SK-N-SH (cell line): Measurements from ENCODE around the gene CNGA4. TPM values are rescaled to one million over a fixed set of nuclear protein-coding genes. Genes with fewer than 3 reads are reported as not detected.

Source experiments
- CTCF ChIA-PET: fragments of 300-600, 350-600 bp; formaldehyde crosslinking; extraction: SDS; loops from one replicate; lab custom pipeline; 2021; lab: Yijun Ruan, JAX
- POLR2A ChIA-PET: fragments of 350-600 bp; sonication (Branson Sonifier 250); formaldehyde crosslinking; extraction: SDS; loops from one replicate; lab custom pipeline; 2020; ENCODE audit warnings: antibody characterized with exemption, inconsistent platforms; lab: Yijun Ruan, JAX
- DNase-seq: peaks from one replicate; pipeline ENCODE4 v3.0.0; 2012
- H2AFZ ChIP-seq: fragments of 200-600 bp; sonication (generic); 2 replicates; pipeline ENCODE4 v1.8.1; 2016; ENCODE audit warnings: antibody characterized with exemption, mild to moderate bottlenecking, low read depth
- H3F3A ChIP-seq: fragments of 200-600 bp; sonication (generic); replicated peaks from 2 replicates; pipeline ENCODE3; 2016; ENCODE audit warnings: antibody characterized with exemption, mild to moderate bottlenecking; ENCODE audit not compliant: insufficient read depth
- H3K27ac ChIP-seq, 2 experiments: fragments of 200-500 bp in 1 of 2; fragments of 200-600 bp in 1 of 2; sonication (Bioruptor generic) in 1 of 2; sonication (generic), shearing (Covaris generic) in 1 of 2; 2 replicates each; pipeline versions ENCODE4 v1.5.1 to v1.6.1; 2014 to 2016; ENCODE audit warnings: low read depth in 2 of 2, inconsistent platforms in 1 of 2, low read length in 1 of 2, mild to moderate bottlenecking in 1 of 2, mixed read lengths in 1 of 2
- H3K27me3 ChIP-seq: fragments of 200-600 bp; sonication (generic), shearing (Covaris generic); 2 replicates; pipeline ENCODE4 v1.6.1; 2016; ENCODE audit warnings: mixed run types; ENCODE audit not compliant: insufficient read depth
- H3K36me3 ChIP-seq, 2 experiments: fragments of 200-500 bp in 1 of 2; fragments of 200-600 bp in 1 of 2; sonication (Bioruptor generic) in 1 of 2; sonication (generic) in 1 of 2; replicated peaks in 1 of 2; 2 replicates each; pipeline versions ENCODE3 to v1.5.1; 2014 to 2016; ENCODE audit warnings: low read length in 1 of 2, mild to moderate bottlenecking in 1 of 2; ENCODE audit not compliant: insufficient read depth in 2 of 2, control insufficient read depth in 1 of 2
- H3K4me1 ChIP-seq, 2 experiments: fragments of 200-500 bp in 1 of 2; fragments of 200-600 bp in 1 of 2; sonication (Bioruptor generic) in 1 of 2; sonication (generic), shearing (Covaris generic) in 1 of 2; 2 replicates each; pipeline versions ENCODE4 v1.5.1 to v1.6.1; 2014 to 2016; ENCODE audit warnings: low read depth in 1 of 2, low read length in 1 of 2, mixed run types in 1 of 2; ENCODE audit not compliant: insufficient read depth in 2 of 2, control insufficient read depth in 1 of 2
- H3K4me2 ChIP-seq: fragments of 200-600 bp; sonication (generic), shearing (Covaris generic); 2 replicates; pipeline ENCODE4 v1.6.1; 2017; ENCODE audit warnings: mixed run types
- H3K4me3 ChIP-seq, 2 experiments: fragments of 200-500 bp in 1 of 2; fragments of 200-600 bp in 1 of 2; sonication (Bioruptor generic) in 1 of 2; sonication (generic), shearing (Covaris generic) in 1 of 2; 2 replicates each; pipeline versions ENCODE4 v1.5.1 to v1.8.1; 2014 to 2016; ENCODE audit warnings: low read depth in 2 of 2, inconsistent platforms in 1 of 2, low read length in 1 of 2, mild to moderate bottlenecking in 1 of 2, mixed read lengths in 1 of 2, moderate library complexity in 1 of 2
- H3K79me2 ChIP-seq: fragments of 200-600 bp; sonication (generic); 2 replicates; pipeline ENCODE4 v1.8.1; 2017; ENCODE audit warnings: mild to moderate bottlenecking; ENCODE audit not compliant: insufficient read depth
- H3K9ac ChIP-seq: fragments of 200-600 bp; sonication (generic); 2 replicates; pipeline ENCODE4 v1.6.1; 2017; ENCODE audit warnings: mixed run types
- H3K9me2 ChIP-seq: fragments of 200-600 bp; sonication (generic); 2 replicates; pipeline ENCODE4 v1.6.1; 2017; ENCODE audit warnings: mixed run types
- H3K9me3 ChIP-seq: fragments of 200-600 bp; sonication (generic); 2 replicates; pipeline ENCODE4 v1.6.1; 2017; ENCODE audit warnings: mixed run types, mild to moderate bottlenecking, moderate library complexity
- H4K20me1 ChIP-seq: fragments of 200-600 bp; sonication (generic); 2 replicates; pipeline ENCODE4 v1.6.1; 2017; ENCODE audit warnings: mild to moderate bottlenecking, mixed run types; ENCODE audit not compliant: insufficient read depth
- EP300 ChIP-seq, 2 experiments: IDR thresholded peaks; 2 replicates each; pipeline versions ENCODE4 v1.4.0 to v1.6.1; 2012; ENCODE audit warnings: borderline replicate concordance in 1 of 2, low read depth in 1 of 2, low read length in 1 of 2
- EZH2phosphoT487 ChIP-seq: fragments of 200-600 bp; sonication (generic); IDR thresholded peaks from 2 replicates; pipeline ENCODE4 v1.6.1; 2017; ENCODE audit warnings: low read depth, mixed run types, mild to moderate bottlenecking, antibody characterized with exemption, moderate library complexity, borderline replicate concordance
- FOXM1 ChIP-seq: IDR thresholded peaks from 2 replicates; pipeline ENCODE4 v1.4.0; 2012; ENCODE audit warnings: low read depth, mild to moderate bottlenecking
- IRF3 ChIP-seq: fragments of 150-350 bp; IDR thresholded peaks from 2 replicates; pipeline ENCODE4 v1.6.1; 2016; ENCODE audit warnings: mild to moderate bottlenecking, low read depth, low read length
- MEF2A ChIP-seq: IDR thresholded peaks from 2 replicates; pipeline ENCODE4 v1.4.0; 2012; ENCODE audit warnings: low read depth, borderline replicate concordance
- NFIC ChIP-seq: IDR thresholded peaks from 2 replicates; pipeline ENCODE4 v1.4.0; 2012; ENCODE audit warnings: borderline replicate concordance
- RCOR1 ChIP-seq: fragments of 150-350 bp; IDR thresholded peaks from 2 replicates; pipeline ENCODE4 v1.6.1; 2017; ENCODE audit warnings: antibody characterized with exemption, low read length
- RXRA ChIP-seq: IDR thresholded peaks from 2 replicates; pipeline ENCODE4 v1.4.0; 2012; ENCODE audit warnings: low read depth, mild to moderate bottlenecking, borderline replicate concordance
- SIN3A ChIP-seq: IDR thresholded peaks from 2 replicates; pipeline ENCODE4 v1.6.1; 2012; ENCODE audit warnings: low read depth, mild to moderate bottlenecking, low read length, moderate library complexity, borderline replicate concordance
- TCF12 ChIP-seq: IDR thresholded peaks from 2 replicates; pipeline ENCODE4 v1.4.0; 2012
- WGBS: methylation state at CpG from one replicate; pipeline ENCODE4 v1.1.6; 2017; ENCODE audit warnings: low lambda C conversion rate; 5-methylcytosine and 5-hydroxymethylcytosine counted together
- polyA plus RNA-seq, 3 experiments: library from polyadenylated mRNA; depleted of rRNA; stranded (reverse); fragments of >200 nt; gene quantifications; 2 replicates each; pipeline ENCODE4 v1.2.3, GENCODE V29; 2012
- TF ChIP-seq, protein P1 (sequence below): IDR thresholded peaks from 2 replicates; pipeline ENCODE4; 2012
- TF ChIP-seq, protein P2 (sequence below): fragments of 200-600 bp; sonication (generic); IDR thresholded peaks from 2 replicates; pipeline ENCODE4 v1.6.1; 2017; ENCODE audit warnings: antibody characterized with exemption, mild to moderate bottlenecking, moderate library complexity
- TF ChIP-seq, protein P3 (sequence below): fragments of 150-350 bp; IDR thresholded peaks from 2 replicates; pipeline ENCODE4 v1.6.1; 2017; ENCODE audit warnings: antibody characterized with exemption, low read length, low read depth, borderline replicate concordance
- TF ChIP-seq, protein P4 (sequence below): IDR thresholded peaks from 2 replicates; pipeline ENCODE4 v1.4.0; 2012; ENCODE audit warnings: low read depth, borderline replicate concordance

Gene CNGA4
- polyA plus RNA-seq, 1 of the 3 experiments (the other 2 are of a cell fraction) = 0.13 TPM

DNA sequence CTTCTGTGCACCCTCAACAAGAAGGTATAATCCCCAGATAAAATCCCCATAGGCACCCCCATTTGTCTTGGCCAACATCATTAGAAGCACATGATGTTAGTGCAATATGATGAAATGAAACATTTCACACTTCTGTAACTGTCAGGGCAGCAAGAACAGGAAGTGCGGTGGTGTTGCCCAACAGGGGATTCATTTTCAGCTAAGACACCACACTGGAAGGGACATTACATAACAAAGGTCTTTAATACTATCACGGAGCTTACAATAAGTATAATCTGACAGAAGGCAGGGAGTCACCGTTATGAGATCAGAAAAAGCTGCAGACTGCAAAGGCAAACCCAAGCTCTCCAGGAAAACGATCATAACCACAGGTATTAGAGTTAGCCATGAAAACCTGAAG, 37.9 kb upstream of the CNGA4 start:
- no peaks in the 10 kb centered on the region for H3K9me2 ChIP-seq
- TF ChIP-seq RXRA (no peak), IRF3 (no peak), NFIC (no peak), EP300 (IDR thresholded peaks at IDR 0.05; ENCODE audit: borderline replicate concordance in 1 of 2, low read depth in 1 of 2, low read length in 1 of 2) (no peak), TCF12 (no peak), EZH2phosphoT487 (no peak), RCOR1 (no peak), FOXM1 (no peak), MEF2A (no peak), SIN3A (no peak)
- TF ChIP-seq, protein P1, sequence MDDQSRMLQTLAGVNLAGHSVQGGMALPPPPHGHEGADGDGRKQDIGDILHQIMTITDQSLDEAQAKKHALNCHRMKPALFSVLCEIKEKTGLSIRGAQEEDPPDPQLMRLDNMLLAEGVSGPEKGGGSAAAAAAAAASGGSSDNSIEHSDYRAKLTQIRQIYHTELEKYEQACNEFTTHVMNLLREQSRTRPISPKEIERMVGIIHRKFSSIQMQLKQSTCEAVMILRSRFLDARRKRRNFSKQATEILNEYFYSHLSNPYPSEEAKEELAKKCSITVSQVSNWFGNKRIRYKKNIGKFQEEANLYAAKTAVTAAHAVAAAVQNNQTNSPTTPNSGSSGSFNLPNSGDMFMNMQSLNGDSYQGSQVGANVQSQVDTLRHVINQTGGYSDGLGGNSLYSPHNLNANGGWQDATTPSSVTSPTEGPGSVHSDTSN = no peak
- TF ChIP-seq, protein P2, sequence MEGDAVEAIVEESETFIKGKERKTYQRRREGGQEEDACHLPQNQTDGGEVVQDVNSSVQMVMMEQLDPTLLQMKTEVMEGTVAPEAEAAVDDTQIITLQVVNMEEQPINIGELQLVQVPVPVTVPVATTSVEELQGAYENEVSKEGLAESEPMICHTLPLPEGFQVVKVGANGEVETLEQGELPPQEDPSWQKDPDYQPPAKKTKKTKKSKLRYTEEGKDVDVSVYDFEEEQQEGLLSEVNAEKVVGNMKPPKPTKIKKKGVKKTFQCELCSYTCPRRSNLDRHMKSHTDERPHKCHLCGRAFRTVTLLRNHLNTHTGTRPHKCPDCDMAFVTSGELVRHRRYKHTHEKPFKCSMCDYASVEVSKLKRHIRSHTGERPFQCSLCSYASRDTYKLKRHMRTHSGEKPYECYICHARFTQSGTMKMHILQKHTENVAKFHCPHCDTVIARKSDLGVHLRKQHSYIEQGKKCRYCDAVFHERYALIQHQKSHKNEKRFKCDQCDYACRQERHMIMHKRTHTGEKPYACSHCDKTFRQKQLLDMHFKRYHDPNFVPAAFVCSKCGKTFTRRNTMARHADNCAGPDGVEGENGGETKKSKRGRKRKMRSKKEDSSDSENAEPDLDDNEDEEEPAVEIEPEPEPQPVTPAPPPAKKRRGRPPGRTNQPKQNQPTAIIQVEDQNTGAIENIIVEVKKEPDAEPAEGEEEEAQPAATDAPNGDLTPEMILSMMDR = no peak
- TF ChIP-seq, protein P3, sequence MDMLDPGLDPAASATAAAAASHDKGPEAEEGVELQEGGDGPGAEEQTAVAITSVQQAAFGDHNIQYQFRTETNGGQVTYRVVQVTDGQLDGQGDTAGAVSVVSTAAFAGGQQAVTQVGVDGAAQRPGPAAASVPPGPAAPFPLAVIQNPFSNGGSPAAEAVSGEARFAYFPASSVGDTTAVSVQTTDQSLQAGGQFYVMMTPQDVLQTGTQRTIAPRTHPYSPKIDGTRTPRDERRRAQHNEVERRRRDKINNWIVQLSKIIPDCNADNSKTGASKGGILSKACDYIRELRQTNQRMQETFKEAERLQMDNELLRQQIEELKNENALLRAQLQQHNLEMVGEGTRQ = no peak
- TF ChIP-seq, protein P4, sequence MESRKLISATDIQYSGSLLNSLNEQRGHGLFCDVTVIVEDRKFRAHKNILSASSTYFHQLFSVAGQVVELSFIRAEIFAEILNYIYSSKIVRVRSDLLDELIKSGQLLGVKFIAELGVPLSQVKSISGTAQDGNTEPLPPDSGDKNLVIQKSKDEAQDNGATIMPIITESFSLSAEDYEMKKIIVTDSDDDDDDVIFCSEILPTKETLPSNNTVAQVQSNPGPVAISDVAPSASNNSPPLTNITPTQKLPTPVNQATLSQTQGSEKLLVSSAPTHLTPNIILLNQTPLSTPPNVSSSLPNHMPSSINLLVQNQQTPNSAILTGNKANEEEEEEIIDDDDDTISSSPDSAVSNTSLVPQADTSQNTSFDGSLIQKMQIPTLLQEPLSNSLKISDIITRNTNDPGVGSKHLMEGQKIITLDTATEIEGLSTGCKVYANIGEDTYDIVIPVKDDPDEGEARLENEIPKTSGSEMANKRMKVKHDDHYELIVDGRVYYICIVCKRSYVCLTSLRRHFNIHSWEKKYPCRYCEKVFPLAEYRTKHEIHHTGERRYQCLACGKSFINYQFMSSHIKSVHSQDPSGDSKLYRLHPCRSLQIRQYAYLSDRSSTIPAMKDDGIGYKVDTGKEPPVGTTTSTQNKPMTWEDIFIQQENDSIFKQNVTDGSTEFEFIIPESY = no peak
- no peaks in the 10 kb centered on the region for H4K20me1 ChIP-seq
- no peak for DNase-seq
- WGBS = 78% methylated on average over 4 of the region's 4 CpGs
- ChIA-PET POLR2A (no interaction called here), CTCF (no interaction called here)
- H3K4me3 ChIP-seq = no peak overlapping the region
- no peak overlapping the region for H2AFZ ChIP-seq
- no peak overlapping the region for H3K9ac ChIP-seq
- peaks cover under 1 to 5% of the 10 kb centered on the region in 2 experiments for H3K36me3 ChIP-seq
- no peaks in the 10 kb centered on the region for H3K27me3 ChIP-seq
- H3K79me2 ChIP-seq = no peaks in the 10 kb centered on the region
- no peaks in the 10 kb centered on the region for H3F3A ChIP-seq
- H3K4me1 ChIP-seq = no peaks in the 10 kb centered on the region
- H3K9me3 ChIP-seq = no peaks in the 10 kb centered on the region
- no peak overlapping the region for H3K4me2 ChIP-seq
- H3K27ac ChIP-seq = no peak overlapping the region
